LNCAP (cell line): ENCODE data around the gene NIPBL.

Source experiments
- CTCF ChIP-seq: fragments of 450-650 bp; IDR thresholded peaks from 2 replicates; pipeline ENCODE4 v1.5.1; 2017; ENCODE audit warnings: mild to moderate bottlenecking

NIPBL gene

GRCh38 chr5:36948650-36949049 lies 72.1 kb downstream of the NIPBL start:
- TF ChIP-seq CTCF, result no peak

- TF ChIP-seq CTCF, result no peak
These were observed 73.0 kb downstream of the NIPBL start for GRCh38 chr5:36949593-36949992.

GRCh38 chr5:36950586-36951457 lies 74.3 kb downstream of the NIPBL start:
- TF ChIP-seq CTCF, result no peak

- no peak for TF ChIP-seq CTCF
These were observed 76.5 kb downstream of the NIPBL start for GRCh38 chr5:36953043-36953442.

GRCh38 chr5:36957953-36958537 lies 81.5 kb downstream of the NIPBL start:
- TF ChIP-seq CTCF, result no peak

GRCh38 chr5:36958612-36959011 lies 82.0 kb downstream of the NIPBL start:
- TF ChIP-seq CTCF, result no peak

GRCh38 chr5:36965179-36965578 lies 88.6 kb downstream of the NIPBL start:
- no peak for TF ChIP-seq CTCF
